Mesenchymal stem cell (in vitro differentiated cells and primary cell): ENCODE results near the gene ELAVL1.

Experiments used
- DNase-seq: peaks from one replicate; pipeline ENCODE4 v3.0.0-alpha.2; 2013
- H2AFZ ChIP-seq: one replicate; pipeline ENCODE4 v1.6.1; 2013; ENCODE audit warnings: low read depth, mild to moderate bottlenecking, control low read depth, inconsistent platforms, low read length, moderate library complexity
- H2AK5ac ChIP-seq: 2 replicates; pipeline ENCODE4 v1.6.1; 2013; ENCODE audit warnings: low read length, moderate library complexity, mild to moderate bottlenecking, inconsistent platforms; ENCODE audit not compliant: severe bottlenecking
- H2BK120ac ChIP-seq: one replicate; pipeline ENCODE4 v1.6.1; 2013; ENCODE audit warnings: low read depth, mild to moderate bottlenecking, inconsistent platforms, low read length, moderate library complexity
- H2BK12ac ChIP-seq, 2 experiments: one replicate each; pipeline ENCODE4 v1.6.1; 2013; ENCODE audit warnings: inconsistent platforms in 2 of 2, low read length in 2 of 2, mild to moderate bottlenecking in 2 of 2, moderate library complexity in 2 of 2, control low read depth in 1 of 2
- H2BK15ac ChIP-seq: one replicate; pipeline ENCODE4 v1.6.1; 2013; ENCODE audit warnings: mild to moderate bottlenecking, low read depth, inconsistent platforms; ENCODE audit not compliant: poor library complexity, severe bottlenecking
- H2BK5ac ChIP-seq: 2 replicates; pipeline ENCODE4 v1.6.1; 2013; ENCODE audit warnings: low read depth, mild to moderate bottlenecking, low read length, control low read depth, inconsistent platforms; ENCODE audit not compliant: poor library complexity, severe bottlenecking
- H3K14ac ChIP-seq, 2 experiments: one replicate each; pipeline ENCODE4 v1.6.1; 2013; ENCODE audit warnings: inconsistent platforms in 2 of 2, low read length in 2 of 2, control low read depth in 1 of 2, mild to moderate bottlenecking in 1 of 2, moderate library complexity in 1 of 2
- H3K18ac ChIP-seq, 2 experiments: one replicate each; pipeline ENCODE4 v1.6.1; 2013; ENCODE audit warnings: inconsistent platforms in 2 of 2, low read length in 2 of 2, control low read depth in 1 of 2, low read depth in 1 of 2, mild to moderate bottlenecking in 1 of 2
- H3K23ac ChIP-seq, 2 experiments: one replicate each; pipeline ENCODE4 v1.6.1; 2013; ENCODE audit warnings: inconsistent platforms in 2 of 2, low read length in 2 of 2, mild to moderate bottlenecking in 2 of 2, moderate library complexity in 2 of 2, control low read depth in 1 of 2
- H3K27ac ChIP-seq: 2 replicates; pipeline ENCODE4 v1.5.1; 2013; ENCODE audit warnings: mild to moderate bottlenecking, moderate library complexity, low read length, control low read depth, inconsistent platforms; ENCODE audit not compliant: poor library complexity, severe bottlenecking
- H3K27me3 ChIP-seq, 2 experiments: 2 replicates each; pipeline versions ENCODE4 v1.6.1 to v1.7.0; 2013; ENCODE audit warnings: low read length in 2 of 2, mild to moderate bottlenecking in 2 of 2, moderate library complexity in 2 of 2, control low read depth in 1 of 2, inconsistent platforms in 1 of 2; ENCODE audit not compliant: control insufficient read depth in 1 of 2, insufficient read depth in 1 of 2
- H3K36me3 ChIP-seq, 2 experiments: 2 replicates each; pipeline versions ENCODE4 v1.6.1 to v1.7.0; 2013; ENCODE audit warnings: low read length in 2 of 2, control low read depth in 1 of 2, inconsistent platforms in 1 of 2, low read depth in 1 of 2, mild to moderate bottlenecking in 1 of 2; ENCODE audit not compliant: insufficient read depth in 2 of 2, control insufficient read depth in 1 of 2
- H3K4ac ChIP-seq, 2 experiments: one replicate each; pipeline ENCODE4 v1.6.1; 2013; ENCODE audit warnings: inconsistent platforms in 2 of 2, low read length in 2 of 2, mild to moderate bottlenecking in 2 of 2, moderate library complexity in 2 of 2, control low read depth in 1 of 2, low read depth in 1 of 2
- H3K4me1 ChIP-seq: 2 replicates; pipeline ENCODE4 v1.6.1; 2013; ENCODE audit warnings: low read depth, low read length, control low read depth; ENCODE audit not compliant: control insufficient read depth, insufficient read depth
- H3K4me2 ChIP-seq: 2 replicates; pipeline ENCODE4 v1.6.1; 2013; ENCODE audit warnings: low read length, mild to moderate bottlenecking, inconsistent platforms; ENCODE audit not compliant: poor library complexity, severe bottlenecking
- H3K4me3 ChIP-seq, 2 experiments: 2 replicates each; pipeline versions ENCODE4 v1.5.1 to v1.7.0; 2013; ENCODE audit warnings: low read length in 2 of 2, mild to moderate bottlenecking in 2 of 2, control low read depth in 1 of 2, low read depth in 1 of 2; ENCODE audit not compliant: insufficient read depth in 1 of 2
- H3K79me1 ChIP-seq: replicated peaks from 2 replicates; pipeline ENCODE4 v1.6.1; 2013; ENCODE audit warnings: mild to moderate bottlenecking, control low read depth, low read length, inconsistent platforms; ENCODE audit not compliant: poor library complexity, severe bottlenecking
- H3K9ac ChIP-seq: 2 replicates; pipeline ENCODE4 v1.7.0; 2013; ENCODE audit warnings: mild to moderate bottlenecking, low read length, moderate library complexity
- H3K9me3 ChIP-seq: 2 replicates; pipeline ENCODE4 v1.7.0; 2013; ENCODE audit warnings: mild to moderate bottlenecking, low read length; ENCODE audit not compliant: control insufficient read depth
- H4K8ac ChIP-seq: one replicate; pipeline ENCODE4 v1.6.1; 2013; ENCODE audit warnings: inconsistent platforms, mild to moderate bottlenecking, low read length, moderate library complexity
- H4K91ac ChIP-seq: one replicate; pipeline ENCODE4 v1.6.1; 2013; ENCODE audit warnings: mild to moderate bottlenecking, low read length, inconsistent platforms
- WGBS: methylation state at CpG from one replicate; pipeline ENCODE4 v1.1.7; 2013; ENCODE audit warnings: mixed read lengths; 5-methylcytosine and 5-hydroxymethylcytosine counted together

Gene ELAVL1

GRCh38 chr19:8046569-8047165 is 41.2 kb upstream of the ELAVL1 start:
- DNase-seq: no peak
- no peak overlapping the region for H3K9ac ChIP-seq
- no peak overlapping the region for H3K4me2 ChIP-seq
- H3K4me1 ChIP-seq: peaks cover 10% of the 10 kb centered on the region
- H2BK12ac ChIP-seq: no peak overlapping the region
- no peak overlapping the region for H3K18ac ChIP-seq
- no peak overlapping the region for H3K4ac ChIP-seq
- H3K36me3 ChIP-seq: no peaks in the 10 kb centered on the region
- H3K27ac ChIP-seq: no peak overlapping the region
- no peak overlapping the region for H3K23ac ChIP-seq
- H4K91ac ChIP-seq: no peak overlapping the region
- H2BK15ac ChIP-seq: no peak overlapping the region
- no peak overlapping the region for H2BK120ac ChIP-seq
- no peak overlapping the region for H2BK5ac ChIP-seq
- H3K14ac ChIP-seq: no peak overlapping the region
- H2AFZ ChIP-seq: no peak overlapping the region
- no peak overlapping the region for H4K8ac ChIP-seq
- no peaks in the 10 kb centered on the region for H3K9me3 ChIP-seq
- H3K4me3 ChIP-seq: no peak overlapping the region
- WGBS: 80% methylated on average over 1 of the region's 3 CpGs
- H2AK5ac ChIP-seq: no peak overlapping the region
- peaks cover 8 to 22% of the 10 kb centered on the region in 2 experiments for H3K27me3 ChIP-seq
- no peaks in the 10 kb centered on the region for H3K79me1 ChIP-seq

GRCh38 chr19:8045872-8046568 is 40.6 kb upstream of the ELAVL1 start:
- Histone ChIP-seq H3K4me1 (peaks cover 12% of the 10 kb centered on the region), H3K79me1 (no peaks in the 10 kb centered on the region), H2AFZ (no peak overlapping the region), H3K14ac (no peak overlapping the region), H2BK5ac (no peak overlapping the region), H3K27me3 (peaks cover 8 to 24% of the 10 kb centered on the region in 2 experiments), H3K18ac (no peak overlapping the region), H3K27ac (no peak overlapping the region), H2BK15ac (no peak overlapping the region), H2BK12ac (no peak overlapping the region), H3K9ac (no peak overlapping the region), H4K8ac (no peak overlapping the region), H3K4ac (no peak overlapping the region), H4K91ac (no peak overlapping the region), H2AK5ac (no peak overlapping the region), H2BK120ac (no peak overlapping the region), H3K23ac (no peak overlapping the region), H3K4me2 (no peak overlapping the region), H3K36me3 (no peaks in the 10 kb centered on the region), H3K9me3 (no peaks in the 10 kb centered on the region), H3K4me3 (no peak overlapping the region)
- 70% methylated on average over 10 of the region's 10 CpGs for WGBS
- no peak for DNase-seq

- Histone ChIP-seq H2AK5ac (no peak overlapping the region), H3K9me3 (no peaks in the 10 kb centered on the region), H2AFZ (no peak overlapping the region), H3K4me1 (peaks cover 2% of the 10 kb centered on the region), H3K27me3 (peaks cover 0 to 8% of the 10 kb centered on the region in 2 experiments), H3K18ac (no peak overlapping the region), H3K27ac (no peak overlapping the region), H4K91ac (no peak overlapping the region), H2BK5ac (no peak overlapping the region), H3K23ac (no peak overlapping the region), H3K9ac (no peak overlapping the region), H3K14ac (no peak overlapping the region), H2BK120ac (no peak overlapping the region), H3K79me1 (no peaks in the 10 kb centered on the region), H4K8ac (no peak overlapping the region), H2BK12ac (no peak overlapping the region), H2BK15ac (no peak overlapping the region), H3K36me3 (no peaks in the 10 kb centered on the region), H3K4me2 (no peak overlapping the region), H3K4me3 (no peak overlapping the region), H3K4ac (no peak overlapping the region)
- 92% methylated on average over 10 of the region's 10 CpGs for WGBS
- no peak for DNase-seq
These were observed 38.6 kb upstream of the ELAVL1 start for GRCh38 chr19:8044018-8044417.

- Histone ChIP-seq H4K91ac (no peak overlapping the region), H3K9me3 (no peaks in the 10 kb centered on the region), H2BK120ac (no peak overlapping the region), H2BK15ac (no peak overlapping the region), H2BK12ac (no peak overlapping the region), H3K4me1 (peaks cover 2% of the 10 kb centered on the region), H2AK5ac (no peak overlapping the region), H4K8ac (no peak overlapping the region), H3K4ac (no peak overlapping the region), H3K36me3 (no peaks in the 10 kb centered on the region), H3K4me2 (no peak overlapping the region), H2AFZ (no peak overlapping the region), H3K27me3 (peaks cover 11 to 16% of the 10 kb centered on the region in 2 experiments), H3K9ac (no peak overlapping the region), H3K27ac (no peak overlapping the region), H3K14ac (no peak overlapping the region), H3K18ac (no peak overlapping the region), H3K4me3 (no peak overlapping the region), H3K79me1 (no peaks in the 10 kb centered on the region), H2BK5ac (no peak overlapping the region), H3K23ac (no peak overlapping the region)
- DNase-seq: no peak
- WGBS: 98% methylated on average over 6 of the region's 9 CpGs
These were observed 37.5 kb upstream of the ELAVL1 start for GRCh38 chr19:8042900-8043299.
